ENCODE results near the gene CEBPA. TPM values are rescaled to one million over a fixed set of nuclear protein-coding genes. Genes with fewer than 3 reads are reported as not detected.

Gene CEBPA
- total and polyA plus RNA-seq, 2 experiments from 2014 or later: 0.50 to 2.6 TPM

GRCh38 chr19:33285441-33285927 is 16.9 kb downstream of the CEBPA start:
- ATAC-seq (no peak), DNase-seq (ENCODE audit: low spot score) (no peak)
- H3K79me2 ChIP-seq (replicated peaks; ENCODE audit: insufficient read depth): no peaks in the 10 kb centered on the region
- no peak overlapping the region for H3K27ac ChIP-seq (ENCODE audit: low read depth)
- H3F3A ChIP-seq (replicated peaks; ENCODE audit: low read depth): no peaks in the 10 kb centered on the region
- H2AFZ ChIP-seq: peak overlapping the region; percentile 66; the same call in 1 of the 2 replicates
- H3K27ac Mint-ChIP-seq: no peak overlapping the region
- H3K36me3 ChIP-seq (ENCODE audit: insufficient read depth): no peaks in the 10 kb centered on the region
- no peak overlapping the region for H3K4me2 ChIP-seq
- H3K4me3 Mint-ChIP-seq: no peak overlapping the region
- H3K27me3 ChIP-seq (ENCODE audit: insufficient read depth): no peaks in the 10 kb centered on the region
- H3K9me3 Mint-ChIP-seq: peaks cover 12% of the 10 kb centered on the region
- H3K4me1 Mint-ChIP-seq: peaks cover 11% of the 10 kb centered on the region
- H3K4me3 ChIP-seq: no peak overlapping the region
- peaks cover 1% of the 10 kb centered on the region for H3K27me3 Mint-ChIP-seq (ENCODE audit: insufficient read depth, low read depth, poor library complexity)
- TF ChIP-seq ETS1 (IDR thresholded peaks at IDR 0.05) (no peak), POLR2AphosphoS5 (IDR thresholded peaks at IDR 0.05; ENCODE audit: low read depth) (no peak), JUNB (IDR thresholded peaks at IDR 0.05; ENCODE audit: unreplicated experiment) (no peak), EZH2phosphoT487 (IDR thresholded peaks at IDR 0.05; ENCODE audit: unreplicated experiment) (no peak), CTCF (conservative IDR thresholded peaks at IDR 0.05; ENCODE audit: low read depth in 2 of 2) (no peak), STAT1 (IDR thresholded peaks at IDR 0.05; ENCODE audit: unreplicated experiment) (no peak), REST (IDR thresholded peaks at IDR 0.05; ENCODE audit: unreplicated experiment) (no peak), EZH2 (IDR thresholded peaks at IDR 0.05; ENCODE audit: low read depth, unreplicated experiment) (no peak), ZNF331 (CRISPR knock-in tag; IDR thresholded peaks at IDR 0.05; ENCODE audit: low read depth) (no peak), CREB1 (CRISPR knock-in tag; IDR thresholded peaks at IDR 0.05; ENCODE audit: low read depth) (no peak), NANOG (IDR thresholded peaks at IDR 0.05; ENCODE audit: borderline replicate concordance) (no peak), ZNF114 (CRISPR knock-in tag; IDR thresholded peaks at IDR 0.05) (no peak), ZNF462 (CRISPR knock-in tag; IDR thresholded peaks at IDR 0.05) (no peak)
- peaks cover 9% of the 10 kb centered on the region; the same call in 1 of the 2 replicates for H3K4me1 ChIP-seq (ENCODE audit: insufficient read depth)
- no peaks in the 10 kb centered on the region for H3K36me3 Mint-ChIP-seq (ENCODE audit: low read depth)
- no peaks in the 10 kb centered on the region for H4K20me1 ChIP-seq (replicated peaks; ENCODE audit: insufficient read depth)
- peaks cover 5% of the 10 kb centered on the region; the same call in 1 of the 2 replicates for H3K9me2 ChIP-seq (ENCODE audit: insufficient read depth)

All from GM23338 (cell line).